C4-2B (cell line): ENCODE measurements around the gene KCNQ5.

Source experiments
- ZFX ChIP-seq: fragments of 450-650 bp; IDR thresholded peaks from 2 replicates; pipeline ENCODE4 v1.6.1; 2017
- TF ChIP-seq, protein P1 (sequence below): fragments of 450-650 bp; conservative IDR thresholded peaks from 2 replicates; pipeline ENCODE4 v1.5.1; 2017; ENCODE audit warnings: mild to moderate bottlenecking

DNA sequence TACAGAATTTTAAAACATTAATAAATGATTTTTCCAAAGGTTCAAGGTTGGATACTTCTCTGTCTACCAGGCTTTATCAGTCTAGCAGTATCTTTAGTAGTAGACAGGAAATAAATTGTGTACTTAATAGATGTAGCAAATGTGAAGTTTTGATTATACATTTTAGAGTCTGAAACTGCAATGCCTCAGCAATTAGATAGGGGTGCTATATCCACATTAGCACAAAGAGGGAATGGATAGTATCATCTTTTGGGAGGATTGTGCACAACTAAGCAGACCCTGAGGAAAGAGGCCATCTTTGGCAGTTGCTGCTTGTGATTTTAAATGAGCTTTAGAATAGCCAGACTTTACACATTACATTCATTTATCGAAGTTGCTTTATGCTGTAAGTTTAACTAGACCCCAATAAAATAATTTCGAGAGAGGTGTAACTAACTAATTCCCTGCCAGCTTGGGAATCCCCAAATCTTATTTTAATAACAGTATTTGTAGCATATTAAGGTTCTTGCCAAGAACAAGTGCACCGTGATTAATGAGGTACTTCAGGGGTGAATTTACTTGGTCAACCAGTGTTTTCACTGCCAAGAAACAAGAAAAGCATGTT, 2.8 kb downstream of the KCNQ5 start:
- TF ChIP-seq, protein P1, sequence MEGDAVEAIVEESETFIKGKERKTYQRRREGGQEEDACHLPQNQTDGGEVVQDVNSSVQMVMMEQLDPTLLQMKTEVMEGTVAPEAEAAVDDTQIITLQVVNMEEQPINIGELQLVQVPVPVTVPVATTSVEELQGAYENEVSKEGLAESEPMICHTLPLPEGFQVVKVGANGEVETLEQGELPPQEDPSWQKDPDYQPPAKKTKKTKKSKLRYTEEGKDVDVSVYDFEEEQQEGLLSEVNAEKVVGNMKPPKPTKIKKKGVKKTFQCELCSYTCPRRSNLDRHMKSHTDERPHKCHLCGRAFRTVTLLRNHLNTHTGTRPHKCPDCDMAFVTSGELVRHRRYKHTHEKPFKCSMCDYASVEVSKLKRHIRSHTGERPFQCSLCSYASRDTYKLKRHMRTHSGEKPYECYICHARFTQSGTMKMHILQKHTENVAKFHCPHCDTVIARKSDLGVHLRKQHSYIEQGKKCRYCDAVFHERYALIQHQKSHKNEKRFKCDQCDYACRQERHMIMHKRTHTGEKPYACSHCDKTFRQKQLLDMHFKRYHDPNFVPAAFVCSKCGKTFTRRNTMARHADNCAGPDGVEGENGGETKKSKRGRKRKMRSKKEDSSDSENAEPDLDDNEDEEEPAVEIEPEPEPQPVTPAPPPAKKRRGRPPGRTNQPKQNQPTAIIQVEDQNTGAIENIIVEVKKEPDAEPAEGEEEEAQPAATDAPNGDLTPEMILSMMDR, result peak; percentile 79
- no peak for TF ChIP-seq ZFX
